ENCODE results near the gene SRSF1. TPM values are rescaled to one million over a fixed set of nuclear protein-coding genes. Genes with fewer than 3 reads are reported as not detected.
"Not testable (repeated sequence)": the region's sequence is repeated elsewhere in the genome, so short reads cannot be mapped to it uniquely, and the experiment has no call there.

SRSF1 gene
- total RNA-seq, 4 donors from 2014 or later, result 122 to 174 (median 143) TPM

- Histone ChIP-seq H3K27me3 (no peaks in the 10 kb centered on the region), H3K4me3 (no peak overlapping the region), H3K27ac (peak overlapping the region in 3 of 4 donors; percentile 15 to 34 (median 19)), H3K36me3 (peaks cover 0 to 67% (median 28%) of the 10 kb centered on the region in 4 donors), H3K4me1 (peaks cover 0 to 18% (median 9%) of the 10 kb centered on the region in 4 donors), H3K9me3 (no peaks in the 10 kb centered on the region)
- intact Hi-C loops (cut with DNase I; ENCODE audit: low total_unique reads) (no loop called here), in situ Hi-C loops (cut with MboI; ENCODE audit: low pct_ligation_motif_present in 1 of 4, low pct_unique_long_range_greater_than_20kb in 1 of 4, low sequenced_read_pairs in 3 of 4) (loop anchor here in 1 of 4 donors (25.0 kb wide), 1 partner anchor 112 kb away; the partner anchor contains the start of gene DYNLL2)
- WGBS, 2 donors (ENCODE audit: low coverage in 1 of 2), result 38 to 45% methylated on average over 1 of the region's 1 CpG
- DNase-seq, result no peak
- no peak for TF ChIP-seq EP300 (IDR thresholded peaks at IDR 0.05; ENCODE audit: low read depth)
- TF ChIP-seq POLR2A (IDR thresholded peaks at IDR 0.05), result no peak
- no peak for TF ChIP-seq POLR2AphosphoS5 (IDR thresholded peaks at IDR 0.05)
- no peak for TF ChIP-seq CTCF (IDR thresholded peaks at IDR 0.05)
Measured at GRCh38 chr17:57975044-57975443, 32.0 kb downstream of the SRSF1 start.

GRCh38 chr17:57974053-57974824 lies 32.8 kb downstream of the SRSF1 start:
- 76 to 87% methylated on average over 4 of the region's 4 CpGs for WGBS, 2 donors (ENCODE audit: low coverage in 1 of 2)
- H3K36me3 ChIP-seq, result peaks cover 0 to 59% (median 27%) of the 10 kb centered on the region in 4 donors
- in situ Hi-C loops (cut with MboI; ENCODE audit: low pct_ligation_motif_present in 1 of 4, low pct_unique_long_range_greater_than_20kb in 1 of 4, low sequenced_read_pairs in 3 of 4); H3K9me3 ChIP-seq; intact Hi-C loops (cut with DNase I; ENCODE audit: low total_unique reads); H3K4me3 ChIP-seq; H3K27me3 ChIP-seq; DNase-seq: not testable (repeated sequence)
- peak overlapping the region in 1 of 4 donors; percentile 15 for H3K27ac ChIP-seq
- peaks cover 0 to 18% (median 9%) of the 10 kb centered on the region in 4 donors for H3K4me1 ChIP-seq

- peaks cover 0 to 11% (median 9%) of the 10 kb centered on the region in 4 donors for H3K4me1 ChIP-seq
- H3K27ac ChIP-seq, result no peak overlapping the region
- H3K4me3 ChIP-seq, result no peak overlapping the region
- H3K36me3 ChIP-seq, result peaks cover 0 to 38% (median 16%) of the 10 kb centered on the region in 4 donors
- 45 to 69% methylated on average over 1 of the region's 1 CpG for WGBS, 2 donors (ENCODE audit: low coverage in 1 of 2)
- intact Hi-C loops (cut with DNase I; ENCODE audit: low total_unique reads), result no loop called here
- in situ Hi-C loops (cut with MboI; ENCODE audit: low pct_ligation_motif_present in 1 of 4, low pct_unique_long_range_greater_than_20kb in 1 of 4, low sequenced_read_pairs in 3 of 4), result no loop called here
- H3K9me3 ChIP-seq, result no peaks in the 10 kb centered on the region
- no peak for DNase-seq
- TF ChIP-seq EP300 (IDR thresholded peaks at IDR 0.05; ENCODE audit: low read depth) (no peak), POLR2A (IDR thresholded peaks at IDR 0.05) (no peak), CTCF (IDR thresholded peaks at IDR 0.05) (no peak), POLR2AphosphoS5 (IDR thresholded peaks at IDR 0.05) (no peak)
- no peaks in the 10 kb centered on the region for H3K27me3 ChIP-seq
Measured at GRCh38 chr17:57972151-57972550, 34.9 kb downstream of the SRSF1 start.

- H3K4me1 ChIP-seq, result peaks cover 0 to 11% (median 9%) of the 10 kb centered on the region in 4 donors
- H3K36me3 ChIP-seq, result peaks cover 0 to 32% (median 13%) of the 10 kb centered on the region in 4 donors
- in situ Hi-C loops (cut with MboI; ENCODE audit: low pct_ligation_motif_present in 1 of 4, low pct_unique_long_range_greater_than_20kb in 1 of 4, low sequenced_read_pairs in 3 of 4), result no loop called here
- H3K27ac ChIP-seq, result no peak overlapping the region
- H3K9me3 ChIP-seq, result no peaks in the 10 kb centered on the region
- intact Hi-C loops (cut with DNase I; ENCODE audit: low total_unique reads), result no loop called here
- no peak for DNase-seq
- H3K27me3 ChIP-seq, result no peaks in the 10 kb centered on the region
- no peak overlapping the region for H3K4me3 ChIP-seq
- TF ChIP-seq POLR2AphosphoS5 (IDR thresholded peaks at IDR 0.05), result no peak
- TF ChIP-seq POLR2A (IDR thresholded peaks at IDR 0.05), result no peak
- WGBS, 2 donors (ENCODE audit: low coverage in 1 of 2), result 60 to 84% methylated on average over 1 to 10 of the region's 10 CpGs
Measured at GRCh38 chr17:57971572-57971971, 35.5 kb downstream of the SRSF1 start.

GRCh38 chr17:57970710-57971109 lies 36.3 kb downstream of the SRSF1 start:
- H3K36me3 ChIP-seq, result peaks cover 0 to 25% (median 8%) of the 10 kb centered on the region in 4 donors
- H3K4me1 ChIP-seq, result peaks cover 0 to 8% (median 8%) of the 10 kb centered on the region in 4 donors
- no peak for TF ChIP-seq EP300 (IDR thresholded peaks at IDR 0.05; ENCODE audit: low read depth)
- no peak for TF ChIP-seq POLR2A (IDR thresholded peaks at IDR 0.05)
- no peak for TF ChIP-seq CTCF (IDR thresholded peaks at IDR 0.05)
- no peak for TF ChIP-seq POLR2AphosphoS5 (IDR thresholded peaks at IDR 0.05)
- no peak for DNase-seq
- H3K9me3 ChIP-seq, result no peaks in the 10 kb centered on the region
- WGBS, 2 donors (ENCODE audit: low coverage in 1 of 2), result 23 to 57% methylated on average over 4 of the region's 4 CpGs
- intact Hi-C loops (cut with DNase I; ENCODE audit: low total_unique reads) (no loop called here), in situ Hi-C loops (cut with MboI; ENCODE audit: low pct_ligation_motif_present in 1 of 4, low pct_unique_long_range_greater_than_20kb in 1 of 4, low sequenced_read_pairs in 3 of 4) (no loop called here)
- H3K4me3 ChIP-seq, result no peak overlapping the region
- no peaks in the 10 kb centered on the region for H3K27me3 ChIP-seq
- H3K27ac ChIP-seq, result no peak overlapping the region

Data from transverse colon (tissue), 4 donors.